ENCODE results near the gene RAB26. TPM values are rescaled to one million over a fixed set of nuclear protein-coding genes. Genes with fewer than 3 reads are reported as not detected.
A peak's percentile ranks its signal among the peaks of the same experiment; 100 is the strongest.

The RAB26 gene
- total RNA-seq, 6 donors from 2014 or later: 0.30 to 6.8 (median 0.85) TPM; not detected in 2

DNA sequence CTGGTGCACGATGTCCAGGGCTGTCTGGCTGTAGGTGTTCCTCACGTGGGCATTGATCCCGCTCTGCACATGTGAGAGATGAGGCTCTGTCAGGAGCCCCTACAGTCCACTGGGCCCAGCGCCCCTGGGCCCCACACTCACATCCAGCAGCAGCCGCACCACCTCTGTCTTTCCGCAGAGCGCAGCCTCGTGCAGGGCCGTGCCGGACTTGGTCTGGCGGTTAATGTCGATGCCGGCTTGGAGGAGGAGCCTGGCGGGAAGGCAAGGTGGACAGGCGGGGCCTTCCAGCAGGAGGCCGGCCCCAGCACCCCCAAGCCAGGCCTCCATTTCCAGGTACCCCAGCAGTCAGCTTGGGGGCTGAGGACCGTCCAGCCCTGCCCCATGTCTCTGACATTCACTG, 38.8 kb downstream of the RAB26 start:
- WGBS, 2 donors: 82 to 93% methylated on average over 7 to 17 of the region's 17 CpGs
- TF ChIP-seq, protein P1, sequence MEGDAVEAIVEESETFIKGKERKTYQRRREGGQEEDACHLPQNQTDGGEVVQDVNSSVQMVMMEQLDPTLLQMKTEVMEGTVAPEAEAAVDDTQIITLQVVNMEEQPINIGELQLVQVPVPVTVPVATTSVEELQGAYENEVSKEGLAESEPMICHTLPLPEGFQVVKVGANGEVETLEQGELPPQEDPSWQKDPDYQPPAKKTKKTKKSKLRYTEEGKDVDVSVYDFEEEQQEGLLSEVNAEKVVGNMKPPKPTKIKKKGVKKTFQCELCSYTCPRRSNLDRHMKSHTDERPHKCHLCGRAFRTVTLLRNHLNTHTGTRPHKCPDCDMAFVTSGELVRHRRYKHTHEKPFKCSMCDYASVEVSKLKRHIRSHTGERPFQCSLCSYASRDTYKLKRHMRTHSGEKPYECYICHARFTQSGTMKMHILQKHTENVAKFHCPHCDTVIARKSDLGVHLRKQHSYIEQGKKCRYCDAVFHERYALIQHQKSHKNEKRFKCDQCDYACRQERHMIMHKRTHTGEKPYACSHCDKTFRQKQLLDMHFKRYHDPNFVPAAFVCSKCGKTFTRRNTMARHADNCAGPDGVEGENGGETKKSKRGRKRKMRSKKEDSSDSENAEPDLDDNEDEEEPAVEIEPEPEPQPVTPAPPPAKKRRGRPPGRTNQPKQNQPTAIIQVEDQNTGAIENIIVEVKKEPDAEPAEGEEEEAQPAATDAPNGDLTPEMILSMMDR (IDR thresholded peaks at IDR 0.05): no peak
- no peak for TF ChIP-seq POLR2AphosphoS5 (IDR thresholded peaks at IDR 0.05)
- no peak for TF ChIP-seq EP300 (IDR thresholded peaks at IDR 0.05)

DNA sequence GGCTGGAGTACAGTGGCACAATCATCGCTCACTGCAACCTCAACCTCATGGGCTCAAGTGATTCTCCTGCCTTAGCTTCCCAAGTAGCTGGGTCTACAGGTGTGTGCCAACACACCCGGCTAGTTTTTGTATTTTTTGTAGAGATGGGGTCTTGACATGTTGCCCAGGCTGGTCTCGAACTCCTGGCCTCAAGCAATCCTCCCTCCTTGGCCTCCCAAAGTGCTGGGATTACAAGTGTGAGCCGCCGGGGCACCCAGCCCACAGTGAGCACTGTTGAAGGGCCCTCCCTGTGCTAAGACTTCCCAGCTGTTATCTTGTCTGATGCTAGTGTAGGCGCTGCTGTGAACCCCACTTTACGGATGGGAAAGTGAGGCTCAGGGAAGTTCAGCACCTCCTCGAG, 40.0 kb downstream of the RAB26 start:
- ATAC-seq (ENCODE audit: low FRiP score in 2 of 2) (no peak), DNase-seq (peak in 1 of 2 donors; percentile 28)
- Histone ChIP-seq H3K4me3 (no peak overlapping the region), H3K9me3 (no peaks in the 10 kb centered on the region), H3K36me3 (no peaks in the 10 kb centered on the region), H3K27me3 (no peaks in the 10 kb centered on the region), H3K27ac (no peak overlapping the region), H3K4me1 (no peaks in the 10 kb centered on the region)
- TF ChIP-seq POLR2A (IDR thresholded peaks at IDR 0.05): no peak
- TF ChIP-seq, protein P1 (IDR thresholded peaks at IDR 0.05): no peak
- no peak for TF ChIP-seq EP300 (IDR thresholded peaks at IDR 0.05)
- no peak for TF ChIP-seq POLR2AphosphoS5 (IDR thresholded peaks at IDR 0.05)
- WGBS, 2 donors: 91 to 94% methylated on average over 8 of the region's 8 CpGs

More for the DNA sequence above, 38.8 kb downstream of the RAB26 start:
- Histone ChIP-seq H3K27me3 (no peaks in the 10 kb centered on the region), H3K36me3 (no peaks in the 10 kb centered on the region), H3K4me3 (no peak overlapping the region), H3K27ac (no peak overlapping the region), H3K4me1 (no peaks in the 10 kb centered on the region), H3K9me3 (no peaks in the 10 kb centered on the region)
- DNase-seq (no peak), ATAC-seq (ENCODE audit: low FRiP score in 2 of 2) (no peak)

DNA sequence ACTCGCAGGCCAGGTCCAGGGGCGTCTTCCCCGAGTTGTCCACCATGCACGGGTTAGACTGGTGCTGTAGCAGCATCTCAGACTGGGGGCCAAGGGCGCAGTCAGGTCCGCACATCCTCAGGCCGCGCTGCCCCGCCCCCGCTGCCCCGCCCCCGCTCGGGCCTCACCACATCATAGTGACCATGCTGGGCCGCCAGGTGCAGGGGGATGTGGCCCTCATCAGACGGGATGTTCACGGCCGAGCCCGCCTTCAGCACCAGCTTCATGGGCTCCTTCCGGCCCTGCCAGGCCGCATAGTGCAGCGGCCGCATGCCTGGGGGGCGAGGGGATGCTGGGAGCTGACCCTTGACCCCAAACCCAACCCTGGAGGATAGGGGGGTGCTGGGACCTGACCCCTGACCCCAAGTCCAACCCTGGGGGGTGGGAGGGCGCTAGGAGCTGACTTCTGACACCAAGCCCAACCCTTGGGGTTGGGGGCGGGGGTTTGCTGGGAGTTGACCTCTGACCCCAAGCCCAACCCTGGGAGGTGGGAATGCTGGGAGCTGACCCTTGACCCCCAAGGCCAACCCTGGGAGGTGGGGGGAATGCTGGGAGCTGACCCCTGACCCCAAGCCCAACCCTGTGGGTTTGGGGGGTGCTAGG, 40.9 kb downstream of the RAB26 start:
- TF ChIP-seq POLR2AphosphoS5 (IDR thresholded peaks at IDR 0.05) (no peak), EP300 (IDR thresholded peaks at IDR 0.05) (no peak), POLR2A (IDR thresholded peaks at IDR 0.05) (no peak)
- TF ChIP-seq, protein P1 (IDR thresholded peaks at IDR 0.05): no peak
- no peak for ATAC-seq (ENCODE audit: low FRiP score in 2 of 2)
- no peaks in the 10 kb centered on the region for H3K36me3 ChIP-seq
- no peaks in the 10 kb centered on the region for H3K4me1 ChIP-seq
- no peaks in the 10 kb centered on the region for H3K27me3 ChIP-seq
- WGBS, 2 donors: 96% methylated on average over 14 of the region's 25 CpGs; no CpG with 5 or more reads in 1 of the 2 donors
- H3K27ac ChIP-seq: no peak overlapping the region
- no peak overlapping the region for H3K4me3 ChIP-seq
- peak in 1 of 2 donors; percentile 76 for DNase-seq
- H3K9me3 ChIP-seq: no peaks in the 10 kb centered on the region

DNA sequence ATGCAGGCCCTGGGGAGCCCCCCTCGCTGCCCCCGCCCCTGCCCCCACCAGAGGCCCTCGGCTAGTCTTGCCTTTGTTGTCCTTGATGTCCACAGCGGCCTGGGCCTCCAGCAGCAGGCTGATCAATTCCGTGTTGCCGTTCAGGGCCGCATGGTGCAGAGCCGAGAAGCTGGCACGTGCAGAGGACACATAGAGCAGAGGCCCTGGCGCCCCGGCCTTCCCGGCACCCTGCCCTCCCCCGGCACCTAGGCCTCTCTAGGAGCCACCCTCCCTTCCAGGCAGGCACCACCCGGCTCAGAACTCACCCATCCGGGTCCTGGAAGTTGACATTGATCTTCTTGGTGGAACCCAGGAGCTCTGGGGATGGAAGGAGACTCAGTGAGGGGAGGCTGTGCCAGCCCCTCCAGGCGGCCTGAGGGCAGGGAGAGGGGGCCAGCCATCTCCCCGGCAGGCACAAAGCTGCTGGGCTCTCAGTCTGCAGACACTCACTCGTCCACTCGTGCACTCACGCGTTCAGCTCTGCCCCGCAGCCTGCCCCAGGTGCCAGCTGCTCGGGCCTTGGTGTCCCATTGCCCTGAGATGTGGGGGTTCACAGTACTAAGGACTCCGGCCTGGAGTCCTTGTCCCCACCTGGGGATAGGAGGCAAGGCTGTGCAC, 41.7 kb downstream of the RAB26 start:
- TF ChIP-seq POLR2A (IDR thresholded peaks at IDR 0.05) (no peak), EP300 (IDR thresholded peaks at IDR 0.05) (no peak), POLR2AphosphoS5 (IDR thresholded peaks at IDR 0.05) (no peak)
- TF ChIP-seq, protein P1 (IDR thresholded peaks at IDR 0.05): no peak
- ATAC-seq (ENCODE audit: low FRiP score in 2 of 2): no peak
- WGBS, 2 donors: 91 to 92% methylated on average over 9 to 18 of the region's 24 CpGs
- Histone ChIP-seq H3K27me3 (peaks cover 0 to 6% (median 3%) of the 10 kb centered on the region in 4 donors), H3K27ac (no peak overlapping the region), H3K4me3 (no peak overlapping the region), H3K36me3 (no peaks in the 10 kb centered on the region), H3K4me1 (peaks cover 0 to 3% (median 1%) of the 10 kb centered on the region in 4 donors), H3K9me3 (no peaks in the 10 kb centered on the region)
- DNase-seq: peak in 1 of 2 donors; percentile 79
